ENCODE measurements around the gene APPL1. TPM values are rescaled to one million over a fixed set of nuclear protein-coding genes. Genes with fewer than 3 reads are reported as not detected.
A peak's percentile ranks its signal among the peaks of the same experiment; 100 is the strongest.

The APPL1 gene
- total RNA-seq, 1 experiment from 2014 or later = 35.4 TPM

DNA sequence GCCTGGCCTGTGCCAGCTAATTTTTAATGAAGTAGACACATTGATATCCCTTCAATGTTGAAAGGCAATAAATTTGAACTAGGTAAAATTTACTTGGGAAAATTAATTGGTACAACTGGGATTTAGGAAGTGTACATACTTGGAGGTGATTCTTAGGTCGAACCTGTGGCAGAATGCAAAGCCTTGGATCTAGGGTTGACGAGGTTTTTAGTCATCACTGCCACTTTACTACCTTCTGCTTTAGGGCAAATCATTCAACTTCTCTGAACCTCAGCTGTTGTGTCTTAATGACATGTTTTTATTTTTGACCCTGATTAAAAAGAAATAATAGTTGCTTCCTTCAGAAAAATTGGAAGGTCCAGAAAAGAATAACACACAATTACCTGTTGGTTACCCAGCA lies 2.5 kb downstream of the APPL1 start:
- H3K36me3 Mint-ChIP-seq (ENCODE audit: insufficient read depth, unreplicated experiment) = no peaks in the 10 kb centered on the region
- POLR2A ChIA-PET = interaction anchor here (1.1 kb wide), 1 partner anchor 584 kb away, joined by 3 read pairs; no protein-coding TSS in a partner anchor
- no peaks in the 10 kb centered on the region for H3K27me3 Mint-ChIP-seq (ENCODE audit: insufficient read depth, unreplicated experiment)
- CTCF ChIA-PET = interaction anchor here (0.6 to 0.9 kb wide), 2 partner anchors 17 to 130 kb away, joined by 3 read pairs; no protein-coding TSS in a partner anchor
- peak; percentile 13 for DNase-seq (ENCODE audit: unreplicated experiment)
- H3K4me1 Mint-ChIP-seq (ENCODE audit: insufficient read depth, unreplicated experiment) = peaks cover 11% of the 10 kb centered on the region
- H3K4me3 Mint-ChIP-seq (ENCODE audit: unreplicated experiment) = peak overlapping the region; percentile 84
- BruUV-seq (replicated peaks) = no TSS peak
- TF ChIP-seq, protein P1, sequence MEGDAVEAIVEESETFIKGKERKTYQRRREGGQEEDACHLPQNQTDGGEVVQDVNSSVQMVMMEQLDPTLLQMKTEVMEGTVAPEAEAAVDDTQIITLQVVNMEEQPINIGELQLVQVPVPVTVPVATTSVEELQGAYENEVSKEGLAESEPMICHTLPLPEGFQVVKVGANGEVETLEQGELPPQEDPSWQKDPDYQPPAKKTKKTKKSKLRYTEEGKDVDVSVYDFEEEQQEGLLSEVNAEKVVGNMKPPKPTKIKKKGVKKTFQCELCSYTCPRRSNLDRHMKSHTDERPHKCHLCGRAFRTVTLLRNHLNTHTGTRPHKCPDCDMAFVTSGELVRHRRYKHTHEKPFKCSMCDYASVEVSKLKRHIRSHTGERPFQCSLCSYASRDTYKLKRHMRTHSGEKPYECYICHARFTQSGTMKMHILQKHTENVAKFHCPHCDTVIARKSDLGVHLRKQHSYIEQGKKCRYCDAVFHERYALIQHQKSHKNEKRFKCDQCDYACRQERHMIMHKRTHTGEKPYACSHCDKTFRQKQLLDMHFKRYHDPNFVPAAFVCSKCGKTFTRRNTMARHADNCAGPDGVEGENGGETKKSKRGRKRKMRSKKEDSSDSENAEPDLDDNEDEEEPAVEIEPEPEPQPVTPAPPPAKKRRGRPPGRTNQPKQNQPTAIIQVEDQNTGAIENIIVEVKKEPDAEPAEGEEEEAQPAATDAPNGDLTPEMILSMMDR (IDR thresholded peaks at IDR 0.05; ENCODE audit: unreplicated experiment) = no peak
- no peaks in the 10 kb centered on the region for H3K9me3 Mint-ChIP-seq (ENCODE audit: unreplicated experiment)
- H3K27ac Mint-ChIP-seq (ENCODE audit: low read depth, unreplicated experiment) = no peak overlapping the region
- intact Hi-C loops (cut with micrococcal nuclease) = no loop called here

DNA sequence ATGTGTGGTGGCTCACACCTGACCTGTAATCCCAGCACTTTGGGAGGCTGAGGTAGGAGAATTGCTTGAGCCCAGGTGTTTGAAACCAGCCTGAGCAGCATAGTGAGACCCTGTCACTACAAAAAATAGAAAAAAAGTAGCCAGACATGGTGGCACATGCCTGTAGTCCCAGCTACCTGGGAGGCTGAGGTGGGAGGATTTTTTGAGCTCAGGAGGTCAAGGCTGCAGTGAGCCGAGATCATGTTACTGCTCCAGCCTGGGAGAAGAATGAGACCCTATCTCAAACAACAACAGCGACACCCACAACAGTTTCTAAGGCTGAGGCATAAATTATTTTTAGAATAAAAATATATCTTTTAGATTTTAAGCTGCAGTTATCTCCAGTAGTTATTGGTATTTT lies 6.3 kb downstream of the APPL1 start:
- POLR2A ChIA-PET = interaction anchor here (1.2 kb wide), 1 partner anchor 34 kb away, joined by 3 read pairs; no protein-coding TSS in a partner anchor
- no TSS peak for BruUV-seq (replicated peaks)

DNA sequence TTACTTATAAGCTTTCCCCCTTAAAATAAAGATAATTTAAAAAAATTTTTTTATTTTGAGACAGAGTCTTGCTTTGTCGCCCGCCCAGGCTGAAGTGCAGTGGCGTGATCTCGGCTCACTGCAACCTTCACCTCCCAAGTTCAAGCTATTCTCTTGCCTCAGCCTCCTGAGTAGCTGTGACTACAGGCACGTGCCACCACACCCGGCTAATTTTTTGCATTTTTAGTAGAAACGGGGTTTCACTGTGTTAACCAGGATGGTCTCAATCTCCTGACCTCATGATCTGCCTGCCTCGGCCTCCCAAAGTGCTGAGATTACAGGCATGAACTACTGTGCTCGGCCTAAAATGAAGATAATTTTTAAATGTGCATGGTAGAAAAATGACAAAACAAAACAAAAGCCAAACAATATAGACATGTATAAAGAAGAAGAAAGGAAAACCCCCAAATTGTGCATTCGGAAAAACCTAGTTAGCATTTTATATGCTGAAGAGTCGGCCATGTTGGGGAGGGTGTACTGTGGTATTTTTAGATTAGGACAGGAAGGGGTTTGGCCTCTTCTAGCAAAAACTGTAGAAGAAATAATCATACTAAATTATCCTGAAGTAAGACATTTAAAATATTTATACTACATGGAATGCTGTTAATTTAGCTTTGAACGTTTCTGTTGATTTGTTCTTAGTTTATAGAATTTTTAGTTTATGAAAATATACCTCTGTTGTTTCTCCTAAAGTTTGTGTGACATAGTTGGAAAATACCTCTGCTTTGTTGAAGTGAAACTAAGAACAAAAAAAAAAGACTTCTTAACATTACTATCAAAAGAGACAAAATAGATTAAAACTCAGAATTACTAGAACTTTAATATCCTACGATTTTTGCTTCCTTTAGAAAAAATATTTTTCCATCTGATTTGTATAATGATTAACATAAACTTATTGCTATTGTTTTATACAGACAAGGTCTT lies 7.4 kb downstream of the APPL1 start:
- Mint-ChIP-seq H3K27me3 (ENCODE audit: insufficient read depth, unreplicated experiment) (no peaks in the 10 kb centered on the region), H3K4me3 (ENCODE audit: unreplicated experiment) (no peak overlapping the region), H3K9me3 (ENCODE audit: unreplicated experiment) (no peaks in the 10 kb centered on the region), H3K27ac (ENCODE audit: low read depth, unreplicated experiment) (no peak overlapping the region), H3K36me3 (ENCODE audit: insufficient read depth, unreplicated experiment) (peaks cover 27% of the 10 kb centered on the region), H3K4me1 (ENCODE audit: insufficient read depth, unreplicated experiment) (no peaks in the 10 kb centered on the region)
- TF ChIP-seq, protein P1 (IDR thresholded peaks at IDR 0.05; ENCODE audit: unreplicated experiment) = no peak
- POLR2A ChIA-PET = interaction anchor here (1.2 kb wide), 1 partner anchor 33 kb away, joined by 3 read pairs; no protein-coding TSS in a partner anchor
- CTCF ChIA-PET = no interaction called here
- no peak for DNase-seq (ENCODE audit: unreplicated experiment)
- intact Hi-C loops (cut with micrococcal nuclease) = no loop called here
- no TSS peak for BruUV-seq (replicated peaks)

More for the DNA sequence above, 6.3 kb downstream of the APPL1 start:
- CTCF ChIA-PET = interaction anchor here (0.8 to 1.1 kb wide), 2 partner anchors 11 to 64 kb away, joined by 3 to 12 read pairs; no protein-coding TSS in a partner anchor
- DNase-seq (ENCODE audit: unreplicated experiment) = no peak
- H3K4me1 Mint-ChIP-seq (ENCODE audit: insufficient read depth, unreplicated experiment) = peaks cover 5% of the 10 kb centered on the region
- intact Hi-C loops (cut with micrococcal nuclease) = no loop called here
- no peaks in the 10 kb centered on the region for H3K27me3 Mint-ChIP-seq (ENCODE audit: insufficient read depth, unreplicated experiment)
- no peak overlapping the region for H3K4me3 Mint-ChIP-seq (ENCODE audit: unreplicated experiment)
- no peaks in the 10 kb centered on the region for H3K9me3 Mint-ChIP-seq (ENCODE audit: unreplicated experiment)
- H3K27ac Mint-ChIP-seq (ENCODE audit: low read depth, unreplicated experiment) = no peak overlapping the region
- peaks cover 16% of the 10 kb centered on the region for H3K36me3 Mint-ChIP-seq (ENCODE audit: insufficient read depth, unreplicated experiment)
- TF ChIP-seq, protein P1 (IDR thresholded peaks at IDR 0.05; ENCODE audit: unreplicated experiment) = no peak

DNA sequence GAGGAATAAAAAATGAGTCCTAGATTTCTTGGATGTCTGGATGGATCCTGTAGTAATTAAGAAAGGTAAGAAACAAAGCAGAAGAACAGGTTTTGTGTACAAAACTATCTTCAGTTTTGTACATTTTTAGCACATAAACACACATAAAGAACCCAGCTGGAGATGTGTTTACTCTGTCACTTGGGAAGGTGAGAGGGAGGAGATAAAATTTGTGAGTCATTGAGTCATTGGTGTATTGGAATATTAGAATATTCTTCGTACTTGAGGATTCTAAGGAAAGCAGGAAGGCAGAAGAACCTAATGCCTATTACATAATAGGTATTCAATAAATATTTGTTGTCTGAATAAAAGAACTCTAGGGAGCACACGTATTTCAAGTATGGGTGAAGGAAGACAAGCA lies 17.4 kb downstream of the APPL1 start:
- intact Hi-C loops (cut with micrococcal nuclease) = no loop called here
- BruUV-seq (replicated peaks) = no TSS peak
- TF ChIP-seq, protein P1 (IDR thresholded peaks at IDR 0.05; ENCODE audit: unreplicated experiment) = no peak
- Mint-ChIP-seq H3K9me3 (ENCODE audit: unreplicated experiment) (no peaks in the 10 kb centered on the region), H3K27ac (ENCODE audit: low read depth, unreplicated experiment) (peak overlapping the region; percentile 14), H3K36me3 (ENCODE audit: insufficient read depth, unreplicated experiment) (peaks cover 85% of the 10 kb centered on the region), H3K27me3 (ENCODE audit: insufficient read depth, unreplicated experiment) (no peaks in the 10 kb centered on the region), H3K4me1 (ENCODE audit: insufficient read depth, unreplicated experiment) (no peaks in the 10 kb centered on the region), H3K4me3 (ENCODE audit: unreplicated experiment) (no peak overlapping the region)
- ChIA-PET CTCF (interaction anchor here (0.6 to 1.9 kb wide), 2 partner anchors 145 to 268 kb away, joined by 3 to 7 read pairs; no protein-coding TSS in a partner anchor), POLR2A (no interaction called here)
- DNase-seq (ENCODE audit: unreplicated experiment) = no peak
